HepG2 (cell line): ENCODE measurements around the gene STK11. TPM values are rescaled to one million over a fixed set of nuclear protein-coding genes. Genes with fewer than 3 reads are reported as not detected.

Source experiments
- ELF3 ChIP-seq: IDR thresholded peaks from 2 replicates; pipeline ENCODE4 v1.6.1; 2016; ENCODE audit warnings: missing genetic modification reagents, missing compliant biosample characterization
- PRMT3 ChIP-seq: sonication (generic); formaldehyde crosslinking; IDR thresholded peaks from 2 replicates; pipeline ENCODE4 v1.8.1; 2022; ENCODE audit warnings: low read depth, mild to moderate bottlenecking, moderate library complexity, missing genetic modification reagents, borderline replicate concordance
- ZNF235 ChIP-seq: sonication (generic); formaldehyde crosslinking; IDR thresholded peaks from 2 replicates; pipeline ENCODE4 v1.8.1; 2023; ENCODE audit warnings: mild to moderate bottlenecking, missing genetic modification reagents, borderline replicate concordance
- ZNF563 ChIP-seq: sonication (generic); formaldehyde crosslinking; IDR thresholded peaks from 2 replicates; pipeline ENCODE4 v1.8.0; 2022; ENCODE audit warnings: mild to moderate bottlenecking, moderate library complexity, missing genetic modification reagents
- ZNF816 ChIP-seq: sonication (generic); formaldehyde crosslinking; IDR thresholded peaks from 2 replicates; pipeline ENCODE4 v1.8.0; 2022; ENCODE audit warnings: missing genetic modification reagents, mild to moderate bottlenecking, borderline replicate concordance
- polyA plus RNA-seq, 8 experiments: library from polyadenylated mRNA; depleted of rRNA in 3 of 8; stranded (reverse) in 7 of 8; unstranded in 1 of 8; fragments of >200 nt; fragmentation: Illumina TruSeq in 4 of 8; extraction: Trizol in 4 of 8; gene quantifications; 2 replicates each; pipeline versions ENCODE4 v1.2.1 to v1.2.3, GENCODE V29; 2011 to 2016; ENCODE audit warnings: low read depth in 4 of 8, missing spikeins in 1 of 8, mixed read lengths in 1 of 8; ENCODE audit not compliant: insufficient read depth in 1 of 8
- total RNA-seq, 5 experiments: library from RNA; depleted of rRNA; stranded (reverse); fragments of >200 nt; fragmentation: Illumina TruSeq; extraction: Trizol; gene quantifications; 2 replicates each; pipeline ENCODE4 v1.2.3, GENCODE V29; 2016; ENCODE audit warnings: low read depth in 1 of 5
- TF ChIP-seq, protein P1 (sequence below): sonication (generic); formaldehyde crosslinking; IDR thresholded peaks from 2 replicates; pipeline ENCODE4 v1.4.0; 2020; ENCODE audit warnings: mild to moderate bottlenecking, missing genetic modification reagents, borderline replicate concordance
- TF ChIP-seq, protein P2 (sequence below): sonication (generic); formaldehyde crosslinking; IDR thresholded peaks from one replicate; pipeline ENCODE4 v1.5.1; 2020; ENCODE audit warnings: mild to moderate bottlenecking, missing genetic modification reagents; ENCODE audit errors: not compliant biosample characterization
- TF ChIP-seq, protein P3 (sequence below), 2 experiments: sonication (generic) in 1 of 2; formaldehyde crosslinking in 1 of 2; IDR thresholded peaks; 2 replicates each; pipeline versions ENCODE4 v1.4.0 to v1.6.1; 2016 to 2020; ENCODE audit warnings: borderline replicate concordance in 1 of 2, low read depth in 1 of 2, mild to moderate bottlenecking in 1 of 2, missing genetic modification reagents in 1 of 2

STK11 gene
- total and polyA plus RNA-seq, 2 of the 13 experiments (the other 11 are each of a cell fraction or from before 2014, with no cell fraction given), result 27.5 to 43.6 TPM

DNA sequence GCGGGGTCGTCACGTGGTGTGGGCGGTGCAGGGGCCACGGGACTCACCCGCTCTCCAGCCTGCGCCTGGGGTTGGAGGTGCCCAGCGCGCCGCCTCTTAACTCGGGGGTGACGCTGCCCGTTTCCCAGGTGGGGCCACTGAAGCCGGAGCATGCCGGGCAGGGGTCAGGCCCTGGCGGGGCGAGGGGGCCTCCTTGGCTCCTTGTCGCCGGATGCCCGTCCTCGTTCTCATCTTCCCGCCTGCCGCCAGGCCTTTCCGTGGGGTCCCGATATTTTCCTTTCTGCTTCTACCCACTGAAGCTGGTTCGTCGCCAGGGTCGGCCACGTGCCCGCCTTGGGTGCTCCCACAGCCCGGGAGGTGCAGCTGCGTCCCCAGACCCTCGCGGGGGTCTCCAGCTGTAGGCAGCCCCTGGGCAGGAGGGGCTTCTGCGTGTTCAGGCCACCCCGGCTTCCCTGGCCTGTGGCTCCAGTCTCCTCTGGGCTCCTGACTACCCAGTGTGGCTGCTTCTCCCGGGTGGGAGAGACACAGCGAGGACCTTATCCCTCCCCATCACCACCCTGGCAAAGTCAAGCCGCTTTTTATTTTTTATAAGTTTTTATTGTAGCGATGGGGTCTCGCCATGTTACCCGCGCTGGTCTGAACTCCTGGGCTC lies 70.5 kb downstream of the STK11 start (continued):
- TF ChIP-seq, protein P1, sequence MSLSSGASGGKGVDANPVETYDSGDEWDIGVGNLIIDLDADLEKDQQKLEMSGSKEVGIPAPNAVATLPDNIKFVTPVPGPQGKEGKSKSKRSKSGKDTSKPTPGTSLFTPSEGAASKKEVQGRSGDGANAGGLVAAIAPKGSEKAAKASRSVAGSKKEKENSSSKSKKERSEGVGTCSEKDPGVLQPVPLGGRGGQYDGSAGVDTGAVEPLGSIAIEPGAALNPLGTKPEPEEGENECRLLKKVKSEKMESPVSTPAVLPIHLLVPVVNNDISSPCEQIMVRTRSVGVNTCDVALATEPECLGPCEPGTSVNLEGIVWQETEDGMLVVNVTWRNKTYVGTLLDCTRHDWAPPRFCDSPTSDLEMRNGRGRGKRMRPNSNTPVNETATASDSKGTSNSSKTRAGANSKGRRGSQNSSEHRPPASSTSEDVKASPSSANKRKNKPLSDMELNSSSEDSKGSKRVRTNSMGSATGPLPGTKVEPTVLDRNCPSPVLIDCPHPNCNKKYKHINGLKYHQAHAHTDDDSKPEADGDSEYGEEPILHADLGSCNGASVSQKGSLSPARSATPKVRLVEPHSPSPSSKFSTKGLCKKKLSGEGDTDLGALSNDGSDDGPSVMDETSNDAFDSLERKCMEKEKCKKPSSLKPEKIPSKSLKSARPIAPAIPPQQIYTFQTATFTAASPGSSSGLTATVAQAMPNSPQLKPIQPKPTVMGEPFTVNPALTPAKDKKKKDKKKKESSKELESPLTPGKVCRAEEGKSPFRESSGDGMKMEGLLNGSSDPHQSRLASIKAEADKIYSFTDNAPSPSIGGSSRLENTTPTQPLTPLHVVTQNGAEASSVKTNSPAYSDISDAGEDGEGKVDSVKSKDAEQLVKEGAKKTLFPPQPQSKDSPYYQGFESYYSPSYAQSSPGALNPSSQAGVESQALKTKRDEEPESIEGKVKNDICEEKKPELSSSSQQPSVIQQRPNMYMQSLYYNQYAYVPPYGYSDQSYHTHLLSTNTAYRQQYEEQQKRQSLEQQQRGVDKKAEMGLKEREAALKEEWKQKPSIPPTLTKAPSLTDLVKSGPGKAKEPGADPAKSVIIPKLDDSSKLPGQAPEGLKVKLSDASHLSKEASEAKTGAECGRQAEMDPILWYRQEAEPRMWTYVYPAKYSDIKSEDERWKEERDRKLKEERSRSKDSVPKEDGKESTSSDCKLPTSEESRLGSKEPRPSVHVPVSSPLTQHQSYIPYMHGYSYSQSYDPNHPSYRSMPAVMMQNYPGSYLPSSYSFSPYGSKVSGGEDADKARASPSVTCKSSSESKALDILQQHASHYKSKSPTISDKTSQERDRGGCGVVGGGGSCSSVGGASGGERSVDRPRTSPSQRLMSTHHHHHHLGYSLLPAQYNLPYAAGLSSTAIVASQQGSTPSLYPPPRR, result peak; percentile 72
- TF ChIP-seq ELF3 (CRISPR knock-in tag) (0 out of 2 replicates have a peak, but pooled peaks have one; percentile 1), ZNF563 (0 out of 2 replicates have a peak, but pooled peaks have one; percentile 35), ZNF816 (CRISPR knock-in tag) (0 out of 2 replicates have a peak, but pooled peaks have one; percentile 4), ZNF235 (CRISPR knock-in tag) (no peak), PRMT3 (CRISPR knock-in tag) (peak; percentile 37; the same call in 1 of the 2 replicates)
- TF ChIP-seq, protein P2, sequence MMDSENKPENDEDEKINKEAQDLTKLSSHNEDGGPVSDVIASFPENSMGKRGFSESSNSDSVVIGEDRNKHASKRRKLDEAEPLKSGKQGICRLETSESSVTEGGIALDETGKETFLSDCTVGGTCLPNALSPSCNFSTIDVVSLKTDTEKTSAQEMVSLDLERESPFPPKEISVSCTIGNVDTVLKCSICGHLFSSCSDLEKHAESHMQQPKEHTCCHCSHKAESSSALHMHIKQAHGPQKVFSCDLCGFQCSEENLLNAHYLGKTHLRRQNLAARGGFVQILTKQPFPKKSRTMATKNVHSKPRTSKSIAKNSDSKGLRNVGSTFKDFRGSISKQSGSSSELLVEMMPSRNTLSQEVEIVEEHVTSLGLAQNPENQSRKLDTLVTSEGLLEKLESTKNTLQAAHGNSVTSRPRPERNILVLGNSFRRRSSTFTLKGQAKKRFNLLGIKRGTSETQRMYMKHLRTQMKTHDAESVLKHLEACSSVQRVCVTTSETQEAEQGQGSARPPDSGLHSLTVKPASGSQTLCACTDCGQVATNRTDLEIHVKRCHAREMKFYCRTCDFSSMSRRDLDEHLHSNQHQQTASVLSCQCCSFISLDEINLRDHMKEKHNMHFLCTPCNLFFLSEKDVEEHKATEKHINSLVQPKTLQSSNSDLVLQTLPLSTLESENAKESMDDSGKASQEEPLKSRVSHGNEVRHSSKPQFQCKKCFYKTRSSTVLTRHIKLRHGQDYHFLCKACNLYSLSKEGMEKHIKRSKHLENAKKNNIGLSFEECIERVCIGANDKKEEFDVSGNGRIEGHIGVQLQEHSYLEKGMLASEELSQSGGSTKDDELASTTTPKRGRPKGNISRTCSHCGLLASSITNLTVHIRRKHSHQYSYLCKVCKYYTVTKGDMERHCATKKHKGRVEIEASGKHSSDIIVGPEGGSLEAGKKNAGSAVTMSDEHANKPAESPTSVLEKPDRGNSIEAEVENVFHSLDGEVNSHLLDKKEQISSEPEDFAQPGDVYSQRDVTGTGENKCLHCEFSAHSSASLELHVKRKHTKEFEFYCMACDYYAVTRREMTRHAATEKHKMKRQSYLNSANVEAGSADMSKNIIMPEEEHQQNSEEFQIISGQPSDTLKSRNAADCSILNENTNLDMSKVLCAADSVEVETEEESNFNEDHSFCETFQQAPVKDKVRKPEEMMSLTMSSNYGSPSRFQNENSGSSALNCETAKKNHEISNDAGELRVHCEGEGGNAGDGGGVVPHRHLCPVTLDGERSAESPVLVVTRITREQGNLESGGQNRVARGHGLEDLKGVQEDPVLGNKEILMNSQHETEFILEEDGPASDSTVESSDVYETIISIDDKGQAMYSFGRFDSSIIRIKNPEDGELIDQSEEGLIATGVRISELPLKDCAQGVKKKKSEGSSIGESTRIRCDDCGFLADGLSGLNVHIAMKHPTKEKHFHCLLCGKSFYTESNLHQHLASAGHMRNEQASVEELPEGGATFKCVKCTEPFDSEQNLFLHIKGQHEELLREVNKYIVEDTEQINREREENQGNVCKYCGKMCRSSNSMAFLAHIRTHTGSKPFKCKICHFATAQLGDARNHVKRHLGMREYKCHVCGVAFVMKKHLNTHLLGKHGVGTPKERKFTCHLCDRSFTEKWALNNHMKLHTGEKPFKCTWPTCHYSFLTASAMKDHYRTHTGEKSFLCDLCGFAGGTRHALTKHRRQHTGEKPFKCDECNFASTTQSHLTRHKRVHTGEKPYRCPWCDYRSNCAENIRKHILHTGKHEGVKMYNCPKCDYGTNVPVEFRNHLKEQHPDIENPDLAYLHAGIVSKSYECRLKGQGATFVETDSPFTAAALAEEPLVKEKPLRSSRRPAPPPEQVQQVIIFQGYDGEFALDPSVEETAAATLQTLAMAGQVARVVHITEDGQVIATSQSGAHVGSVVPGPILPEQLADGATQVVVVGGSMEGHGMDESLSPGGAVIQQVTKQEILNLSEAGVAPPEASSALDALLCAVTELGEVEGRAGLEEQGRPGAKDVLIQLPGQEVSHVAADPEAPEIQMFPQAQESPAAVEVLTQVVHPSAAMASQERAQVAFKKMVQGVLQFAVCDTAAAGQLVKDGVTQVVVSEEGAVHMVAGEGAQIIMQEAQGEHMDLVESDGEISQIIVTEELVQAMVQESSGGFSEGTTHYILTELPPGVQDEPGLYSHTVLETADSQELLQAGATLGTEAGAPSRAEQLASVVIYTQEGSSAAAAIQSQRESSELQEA (CRISPR knock-in tag), result peak; percentile 10
- TF ChIP-seq, protein P3, sequence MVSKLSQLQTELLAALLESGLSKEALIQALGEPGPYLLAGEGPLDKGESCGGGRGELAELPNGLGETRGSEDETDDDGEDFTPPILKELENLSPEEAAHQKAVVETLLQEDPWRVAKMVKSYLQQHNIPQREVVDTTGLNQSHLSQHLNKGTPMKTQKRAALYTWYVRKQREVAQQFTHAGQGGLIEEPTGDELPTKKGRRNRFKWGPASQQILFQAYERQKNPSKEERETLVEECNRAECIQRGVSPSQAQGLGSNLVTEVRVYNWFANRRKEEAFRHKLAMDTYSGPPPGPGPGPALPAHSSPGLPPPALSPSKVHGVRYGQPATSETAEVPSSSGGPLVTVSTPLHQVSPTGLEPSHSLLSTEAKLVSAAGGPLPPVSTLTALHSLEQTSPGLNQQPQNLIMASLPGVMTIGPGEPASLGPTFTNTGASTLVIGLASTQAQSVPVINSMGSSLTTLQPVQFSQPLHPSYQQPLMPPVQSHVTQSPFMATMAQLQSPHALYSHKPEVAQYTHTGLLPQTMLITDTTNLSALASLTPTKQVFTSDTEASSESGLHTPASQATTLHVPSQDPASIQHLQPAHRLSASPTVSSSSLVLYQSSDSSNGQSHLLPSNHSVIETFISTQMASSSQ (IDR thresholded peaks at IDR 0.05; ENCODE audit: low read depth), result no peak
- TF ChIP-seq, protein P3 (CRISPR knock-in tag; IDR thresholded peaks at IDR 0.05; ENCODE audit: borderline replicate concordance), result 0 out of 2 replicates have a peak, but pooled peaks have one; percentile 41
